GM19025 (cell line): ENCODE measurements around the gene ADH6.
"Not testable (repeated sequence)": the region's sequence is repeated elsewhere in the genome, so short reads cannot be mapped to it uniquely, and the experiment has no call there.

Experiments
- ATAC-seq: cut with Tn5 transposase; IDR thresholded peaks from one replicate; pipeline ENCODE4 v1.9.1; 2021; ENCODE audit warnings: mild to moderate bottlenecking, low read depth, moderate library complexity; ENCODE audit not compliant: unreplicated experiment

ADH6 gene

DNA sequence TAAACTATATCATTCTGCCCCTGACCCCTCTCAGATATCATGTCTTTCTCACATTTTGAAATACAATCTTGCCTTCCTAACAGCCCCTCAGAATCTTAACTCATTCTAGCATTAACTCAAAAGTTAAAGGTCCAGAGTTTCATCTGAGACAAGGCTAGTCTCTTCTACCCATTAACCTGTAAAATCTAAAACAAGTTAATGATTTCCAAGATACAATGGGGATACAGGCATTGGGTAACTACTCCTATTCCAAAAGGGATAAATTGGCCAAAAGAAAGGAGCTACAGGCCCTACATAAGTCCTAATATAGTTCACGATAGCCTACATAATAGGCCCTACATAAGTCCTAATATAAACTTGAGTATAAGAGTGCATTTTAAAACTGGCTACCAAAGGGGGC lies 18.9 kb downstream of the ADH6 start:
- no peak for ATAC-seq

GRCh38 chr4:99190336-99190735 lies 28.7 kb downstream of the ADH6 start:
- no peak for ATAC-seq

DNA sequence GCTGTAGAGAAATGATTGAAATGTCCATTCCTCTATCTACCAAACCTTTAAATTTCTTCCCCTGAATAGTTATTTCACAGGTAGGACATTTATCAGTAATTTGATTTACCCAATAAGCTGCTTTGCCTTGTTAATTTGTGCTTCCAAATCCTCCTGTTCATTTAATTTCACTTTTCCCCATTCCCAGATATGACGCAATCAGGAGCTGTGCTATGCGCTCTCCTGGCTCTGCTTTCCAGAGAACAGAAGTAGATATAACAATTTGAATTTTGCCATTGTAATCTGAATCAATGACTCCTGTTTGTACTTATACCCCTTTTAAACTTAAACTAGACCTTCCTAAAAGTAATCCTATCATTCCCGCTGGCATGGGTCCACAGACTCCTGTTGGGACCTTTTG lies 29.1 kb downstream of the ADH6 start:
- not testable (repeated sequence) for ATAC-seq

GRCh38 chr4:99186029-99186428 lies 33.0 kb downstream of the ADH6 start:
- no peak for ATAC-seq

GRCh38 chr4:99185581-99185980 lies 33.5 kb downstream of the ADH6 start:
- ATAC-seq = no peak

- ATAC-seq = no peak
These were observed 38.5 kb downstream of the ADH6 start for GRCh38 chr4:99180382-99181070.

DNA sequence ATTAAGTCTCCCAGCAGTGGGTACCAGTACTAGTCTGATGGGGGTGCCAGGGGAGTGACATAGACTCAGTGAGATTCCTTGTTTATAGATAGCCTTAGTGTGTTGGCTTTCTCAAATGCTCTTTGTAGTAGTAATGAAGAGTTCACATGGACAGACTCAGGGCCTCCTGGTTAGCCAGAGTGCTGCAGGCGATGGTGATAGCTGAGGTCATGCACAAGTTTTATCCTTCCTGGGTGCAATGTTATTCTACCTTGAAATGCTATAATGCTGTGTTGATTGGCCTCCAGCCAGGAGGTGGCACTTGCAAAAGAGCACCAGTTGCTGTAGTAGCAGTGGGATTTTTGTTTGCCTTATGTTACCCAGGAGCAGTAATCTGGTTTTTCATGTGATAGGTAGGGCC lies 39.4 kb downstream of the ADH6 start:
- no peak for ATAC-seq

DNA sequence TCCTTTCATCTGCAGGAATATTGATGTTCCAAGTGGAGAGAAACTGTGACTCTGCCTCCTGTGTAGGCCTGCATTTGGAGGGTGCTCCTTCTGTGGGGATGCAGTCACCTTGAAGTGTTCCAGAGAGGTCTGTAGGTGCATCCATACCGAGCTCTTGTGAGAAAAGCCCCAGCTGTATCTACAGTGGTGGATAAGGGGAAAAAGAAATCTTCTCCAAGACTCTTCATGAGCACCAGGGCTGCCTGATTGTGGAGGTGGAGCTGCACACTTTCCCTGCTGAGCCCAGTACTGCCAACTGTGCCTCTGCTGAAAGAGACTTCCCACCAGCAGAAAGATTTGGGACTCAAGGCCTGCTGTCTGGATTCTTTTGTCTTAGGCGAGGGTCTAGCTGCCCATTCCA lies 39.9 kb downstream of the ADH6 start:
- no peak for ATAC-seq

GRCh38 chr4:99166544-99166943 lies 52.5 kb downstream of the ADH6 start:
- ATAC-seq = no peak

- ATAC-seq = no peak
These were observed 53.1 kb downstream of the ADH6 start for GRCh38 chr4:99165978-99166377.

- no peak for ATAC-seq
These were observed 57.5 kb downstream of the ADH6 start for GRCh38 chr4:99161373-99162099.

DNA sequence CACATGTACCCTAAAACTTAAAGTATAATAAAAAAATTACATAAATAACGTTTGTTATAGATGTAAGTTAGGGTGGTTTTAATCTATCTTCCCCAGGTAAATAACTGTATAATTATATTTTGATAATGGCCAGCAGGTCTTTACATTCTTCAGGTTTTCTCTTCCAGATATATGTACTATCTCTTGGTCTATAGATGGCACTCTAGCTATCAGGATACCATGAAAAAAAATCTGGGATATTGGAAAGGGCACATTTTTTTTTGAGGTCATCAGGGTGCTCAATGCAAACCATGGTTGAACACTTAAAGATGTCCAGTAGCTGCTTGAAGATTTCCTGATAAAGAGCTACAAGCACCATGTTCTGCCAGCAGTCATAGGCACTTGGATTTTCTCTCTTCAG lies 59.3 kb downstream of the ADH6 start:
- ATAC-seq = no peak

DNA sequence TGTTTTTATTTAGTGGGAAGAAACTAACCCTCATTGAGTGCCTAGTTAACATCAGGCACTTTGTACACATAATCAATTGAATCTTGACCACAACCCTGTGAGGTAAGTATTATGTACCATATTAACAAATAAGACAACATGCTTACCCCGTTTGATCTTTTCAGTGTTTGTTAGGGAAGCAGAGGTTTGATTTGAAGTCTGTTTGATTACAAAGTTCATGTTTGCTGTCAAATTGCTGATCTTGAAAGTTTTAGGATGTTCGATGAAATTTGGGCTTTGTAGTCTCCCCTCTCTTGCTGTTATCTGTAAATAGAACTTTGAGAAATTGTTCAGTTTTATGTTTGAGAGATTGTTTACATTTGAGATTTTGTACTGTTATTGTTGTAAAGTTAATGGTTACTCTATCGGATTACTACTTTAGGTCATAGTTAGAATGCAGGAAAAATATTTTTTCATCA lies 61.5 kb downstream of the ADH6 start:
- ATAC-seq = no peak

DNA sequence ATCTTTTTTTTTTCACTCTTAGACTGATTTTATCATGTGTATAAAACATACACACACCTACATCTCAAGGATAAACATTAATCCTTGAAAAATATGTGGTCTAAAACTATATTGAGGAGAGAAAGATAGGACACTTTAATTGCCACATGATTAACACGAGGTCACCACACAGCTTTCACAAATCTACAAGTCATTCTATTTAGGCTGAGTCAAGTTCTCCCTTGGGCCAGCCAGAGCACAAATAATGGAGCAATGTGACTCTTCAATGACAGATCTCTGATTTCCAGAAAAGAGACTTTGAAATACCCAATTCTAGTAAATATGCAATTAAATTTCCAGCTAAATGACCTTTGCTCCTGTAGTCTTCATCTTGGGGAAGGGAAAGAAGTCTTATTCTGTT lies 62.1 kb downstream of the ADH6 start:
- ATAC-seq = no peak

DNA sequence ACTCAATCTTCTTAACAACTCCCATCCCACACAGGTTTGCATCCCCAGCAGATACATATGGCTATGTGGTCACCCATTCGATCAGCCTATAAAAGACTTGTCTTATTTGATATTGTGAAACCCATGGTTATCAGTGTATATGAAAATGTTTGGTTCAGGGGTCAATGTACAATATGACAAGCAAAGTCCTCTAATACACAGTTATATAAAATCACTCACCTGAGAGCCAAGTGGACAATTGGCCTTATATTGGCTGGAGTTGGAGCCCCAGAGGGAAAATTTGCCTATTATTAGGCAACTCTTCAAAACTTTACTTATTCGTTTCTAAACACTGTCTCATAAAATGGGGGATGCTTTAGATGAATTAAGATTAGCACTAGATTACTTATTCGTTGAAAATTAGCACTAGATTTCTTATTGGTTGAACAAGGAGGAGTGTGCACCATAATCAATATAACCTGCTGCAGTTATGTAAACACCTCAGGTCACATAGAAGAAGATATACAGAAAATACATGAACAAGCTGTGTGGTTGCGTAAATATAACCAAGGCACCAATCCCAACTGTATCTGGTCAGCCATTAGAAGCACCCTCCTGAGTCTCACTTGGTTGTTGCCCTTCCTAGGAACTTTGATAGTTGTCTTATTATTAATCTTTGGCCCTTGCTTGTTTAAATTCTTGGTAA lies 64.2 kb downstream of the ADH6 start:
- ATAC-seq = no peak
